Right lobe of liver (tissue), 4 donors: ENCODE results near the gene THAP7.

ENCODE experiments used
- CTCF ChIP-seq, 4 donors: fragments of 200-600 bp in 3 of 4; fragments of 450-650 bp in 1 of 4; IDR thresholded peaks; one replicate each; pipeline versions ENCODE4 v1.5.1 to v1.8.0; 2016 to 2022; ENCODE audit warnings: antibody characterized with exemption in 4 of 4, mild to moderate bottlenecking in 2 of 4
- POLR2A ChIP-seq: fragments of 450-650 bp; IDR thresholded peaks from one replicate; pipeline ENCODE4 v1.6.1; 2017; ENCODE audit warnings: antibody characterized with exemption, mild to moderate bottlenecking
- donor health status: DM: no; HTN: no; CAD: no.
- donor health status: DM: no; HTN: no; CAD: no.
- donor health status: DM: no; HTN: yes; CAD: no.

- TF ChIP-seq CTCF (IDR thresholded peaks at IDR 0.05) (no peak), POLR2A (no peak)
These were observed 37.7 kb downstream of the THAP7 start for GRCh38 chr22:20964090-20964798.
